SK-N-SH treated with all-trans-retinoic acid at 6 μM for 48 hours (cell line): ENCODE measurements around the gene ADCK1.

ENCODE experiments used
- ATAC-seq: fragments of 200-7000 bp; cut with Tn5 transposase; 3 replicates; pipeline ENCODE4 v1.9.1; 2020; ENCODE audit warnings: mild to moderate bottlenecking, moderate library complexity
- ARNTL ChIP-seq: fragments of 450-650 bp; formaldehyde crosslinking; IDR thresholded peaks from 2 replicates; pipeline ENCODE4 v1.5.0; 2020; ENCODE audit warnings: low read depth, mild to moderate bottlenecking, moderate library complexity, borderline replicate concordance
- BACH2 ChIP-seq: fragments of 250-450 bp; sonication (Bioruptor Pico); IDR thresholded peaks from 2 replicates; pipeline ENCODE4 v1.9.0; 2021; ENCODE audit warnings: mild to moderate bottlenecking, borderline replicate concordance
- CSDC2 ChIP-seq: fragments of 250-450 bp; sonication (Bioruptor Pico); IDR thresholded peaks from 2 replicates; pipeline ENCODE4 v1.5.0; 2020; ENCODE audit warnings: mild to moderate bottlenecking, moderate library complexity
- ESRRG ChIP-seq: fragments of 250-450 bp; sonication (Bioruptor Pico); IDR thresholded peaks from 2 replicates; pipeline ENCODE4 v1.6.1; 2021; ENCODE audit warnings: mild to moderate bottlenecking
- GLIS3 ChIP-seq: fragments of 250-450 bp; sonication (Bioruptor Pico); IDR thresholded peaks from 2 replicates; pipeline ENCODE4 v1.5.0; 2020; ENCODE audit warnings: mild to moderate bottlenecking, moderate library complexity
- ISL1 ChIP-seq: fragments of 250-450 bp; sonication (Bioruptor Pico); IDR thresholded peaks from 2 replicates; pipeline ENCODE4 v2.1.2; 2022; ENCODE audit warnings: mild to moderate bottlenecking, moderate library complexity
- OSR1 ChIP-seq: fragments of 250-450 bp; sonication (Bioruptor Pico); IDR thresholded peaks from 2 replicates; pipeline ENCODE4 v1.8.0; 2022; ENCODE audit warnings: moderate library complexity, mild to moderate bottlenecking, inconsistent platforms
- PPARA ChIP-seq: fragments of 250-450 bp; sonication (Bioruptor Pico); IDR thresholded peaks from 2 replicates; pipeline ENCODE4 v1.5.0; 2020; ENCODE audit warnings: mild to moderate bottlenecking, borderline replicate concordance
- RARB ChIP-seq: fragments of 250-450 bp; sonication (Bioruptor Pico); IDR thresholded peaks from 2 replicates; pipeline ENCODE4 v1.8.0; 2021; ENCODE audit warnings: mild to moderate bottlenecking, moderate library complexity
- SNAI2 ChIP-seq: fragments of 250-450 bp; sonication (Bioruptor Pico); IDR thresholded peaks from 2 replicates; pipeline ENCODE4 v1.5.0; 2020; ENCODE audit warnings: mild to moderate bottlenecking, moderate library complexity
- TCF4 ChIP-seq: fragments of 250-450 bp; sonication (Bioruptor Pico); IDR thresholded peaks from 2 replicates; pipeline ENCODE4 v1.8.0; 2021; ENCODE audit warnings: mild to moderate bottlenecking, moderate library complexity, borderline replicate concordance
- TOX ChIP-seq: fragments of 250-450 bp; sonication (Bioruptor Pico); IDR thresholded peaks from 2 replicates; pipeline ENCODE4 v1.8.0; 2021; ENCODE audit warnings: mild to moderate bottlenecking, moderate library complexity, borderline replicate concordance
- ZC3H10 ChIP-seq: fragments of 250-450 bp; sonication (Bioruptor Pico); IDR thresholded peaks from 2 replicates; pipeline ENCODE4 v1.5.1; 2021; ENCODE audit warnings: mild to moderate bottlenecking, moderate library complexity
- ZFP3 ChIP-seq: fragments of 250-450 bp; sonication (Bioruptor Pico); IDR thresholded peaks from 2 replicates; pipeline ENCODE4 v1.5.0; 2020; ENCODE audit warnings: mild to moderate bottlenecking, moderate library complexity
- ZNF565 ChIP-seq: fragments of 450-650 bp; formaldehyde crosslinking; conservative IDR thresholded peaks from 2 replicates; pipeline ENCODE4 v1.5.0; 2020; ENCODE audit warnings: low read depth, mild to moderate bottlenecking, moderate library complexity
- ZNF70 ChIP-seq: fragments of 450-650 bp; formaldehyde crosslinking; IDR thresholded peaks from 2 replicates; pipeline ENCODE4 v1.5.0; 2020; ENCODE audit warnings: mild to moderate bottlenecking, moderate library complexity
- ZNF8 ChIP-seq: fragments of 450-650 bp; formaldehyde crosslinking; IDR thresholded peaks from 2 replicates; pipeline ENCODE4 v1.5.0; 2020; ENCODE audit warnings: mild to moderate bottlenecking, moderate library complexity
- TF ChIP-seq, protein P1 (sequence below): fragments of 250-450 bp; sonication (Bioruptor Pico); IDR thresholded peaks from 2 replicates; pipeline ENCODE4 v1.5.1; 2021; ENCODE audit warnings: mild to moderate bottlenecking, moderate library complexity
- TF ChIP-seq, protein P2 (sequence below): fragments of 250-450 bp; sonication (Bioruptor Pico); IDR thresholded peaks from 2 replicates; pipeline ENCODE4 v1.8.0; 2020; ENCODE audit warnings: mild to moderate bottlenecking, moderate library complexity, borderline replicate concordance
- TF ChIP-seq, protein P3 (sequence below): fragments of 250-450 bp; sonication (Bioruptor Pico); IDR thresholded peaks from 2 replicates; pipeline ENCODE4 v1.5.1; 2020; ENCODE audit warnings: low read depth, mild to moderate bottlenecking, moderate library complexity
- TF ChIP-seq, protein P4 (sequence below): fragments of 250-450 bp; sonication (Bioruptor Pico); IDR thresholded peaks from 2 replicates; pipeline ENCODE4 v1.5.0; 2020; ENCODE audit warnings: mild to moderate bottlenecking, moderate library complexity
- TF ChIP-seq, protein P5 (sequence below): fragments of 250-450 bp; sonication (Bioruptor Pico); IDR thresholded peaks from 2 replicates; pipeline ENCODE4 v1.8.0; 2021; ENCODE audit warnings: low read depth, mild to moderate bottlenecking, moderate library complexity, borderline replicate concordance

ADCK1 gene

DNA sequence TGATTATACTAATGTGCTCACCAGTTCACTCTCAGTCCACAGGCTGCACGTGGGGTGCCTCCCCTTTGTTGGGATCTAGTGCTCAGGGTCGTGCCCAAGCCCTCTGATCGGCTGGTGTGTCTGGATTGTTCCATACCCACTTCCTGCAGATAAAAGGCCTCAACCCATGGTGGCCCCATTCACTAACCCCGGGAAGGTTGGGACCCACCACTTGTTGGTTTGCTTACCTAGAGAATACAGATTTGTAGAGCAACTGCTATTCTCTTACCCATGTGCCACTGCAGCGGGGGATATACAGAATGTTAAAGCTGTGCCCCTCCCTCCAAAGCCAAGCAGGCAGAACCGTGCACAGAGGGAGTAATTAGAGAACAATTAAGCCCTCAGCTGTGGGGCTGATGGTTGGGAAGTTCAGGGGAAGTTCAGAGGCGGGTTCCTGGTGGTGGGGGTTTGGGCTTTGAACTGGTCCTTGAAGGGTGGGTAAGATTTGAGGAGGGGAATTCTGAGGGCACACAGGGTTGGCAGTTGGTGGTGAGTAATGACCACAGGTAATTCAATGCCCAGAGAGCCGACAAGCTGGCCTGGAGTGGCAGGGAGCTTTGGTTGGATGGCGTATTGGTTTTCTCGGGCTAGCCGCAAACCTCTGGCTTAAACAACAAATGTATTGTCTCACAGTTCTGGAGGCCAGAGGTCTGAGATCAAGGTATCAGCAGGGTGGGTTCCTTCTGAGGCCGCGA lies 68.8 kb downstream of the ADCK1 start:
- TF ChIP-seq ZNF70 (no peak), ARNTL (CRISPR knock-in tag) (no peak), TCF4 (CRISPR knock-in tag) (no peak), OSR1 (CRISPR knock-in tag) (no peak), BACH2 (CRISPR knock-in tag) (no peak), RARB (no peak), ESRRG (CRISPR knock-in tag) (no peak), TOX (CRISPR knock-in tag) (no peak), CSDC2 (CRISPR knock-in tag) (no peak), ZFP3 (no peak), ZNF565 (CRISPR knock-in tag) (no peak)
- TF ChIP-seq, protein P1, sequence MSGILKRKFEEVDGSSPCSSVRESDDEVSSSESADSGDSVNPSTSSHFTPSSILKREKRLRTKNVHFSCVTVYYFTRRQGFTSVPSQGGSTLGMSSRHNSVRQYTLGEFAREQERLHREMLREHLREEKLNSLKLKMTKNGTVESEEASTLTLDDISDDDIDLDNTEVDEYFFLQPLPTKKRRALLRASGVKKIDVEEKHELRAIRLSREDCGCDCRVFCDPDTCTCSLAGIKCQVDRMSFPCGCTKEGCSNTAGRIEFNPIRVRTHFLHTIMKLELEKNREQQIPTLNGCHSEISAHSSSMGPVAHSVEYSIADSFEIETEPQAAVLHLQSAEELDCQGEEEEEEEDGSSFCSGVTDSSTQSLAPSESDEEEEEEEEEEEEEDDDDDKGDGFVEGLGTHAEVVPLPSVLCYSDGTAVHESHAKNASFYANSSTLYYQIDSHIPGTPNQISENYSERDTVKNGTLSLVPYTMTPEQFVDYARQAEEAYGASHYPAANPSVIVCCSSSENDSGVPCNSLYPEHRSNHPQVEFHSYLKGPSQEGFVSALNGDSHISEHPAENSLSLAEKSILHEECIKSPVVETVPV (CRISPR knock-in tag) = no peak
- TF ChIP-seq, protein P2, sequence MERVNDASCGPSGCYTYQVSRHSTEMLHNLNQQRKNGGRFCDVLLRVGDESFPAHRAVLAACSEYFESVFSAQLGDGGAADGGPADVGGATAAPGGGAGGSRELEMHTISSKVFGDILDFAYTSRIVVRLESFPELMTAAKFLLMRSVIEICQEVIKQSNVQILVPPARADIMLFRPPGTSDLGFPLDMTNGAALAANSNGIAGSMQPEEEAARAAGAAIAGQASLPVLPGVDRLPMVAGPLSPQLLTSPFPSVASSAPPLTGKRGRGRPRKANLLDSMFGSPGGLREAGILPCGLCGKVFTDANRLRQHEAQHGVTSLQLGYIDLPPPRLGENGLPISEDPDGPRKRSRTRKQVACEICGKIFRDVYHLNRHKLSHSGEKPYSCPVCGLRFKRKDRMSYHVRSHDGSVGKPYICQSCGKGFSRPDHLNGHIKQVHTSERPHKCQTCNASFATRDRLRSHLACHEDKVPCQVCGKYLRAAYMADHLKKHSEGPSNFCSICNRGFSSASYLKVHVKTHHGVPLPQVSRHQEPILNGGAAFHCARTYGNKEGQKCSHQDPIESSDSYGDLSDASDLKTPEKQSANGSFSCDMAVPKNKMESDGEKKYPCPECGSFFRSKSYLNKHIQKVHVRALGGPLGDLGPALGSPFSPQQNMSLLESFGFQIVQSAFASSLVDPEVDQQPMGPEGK (CRISPR knock-in tag) = no peak
- TF ChIP-seq, protein P3, sequence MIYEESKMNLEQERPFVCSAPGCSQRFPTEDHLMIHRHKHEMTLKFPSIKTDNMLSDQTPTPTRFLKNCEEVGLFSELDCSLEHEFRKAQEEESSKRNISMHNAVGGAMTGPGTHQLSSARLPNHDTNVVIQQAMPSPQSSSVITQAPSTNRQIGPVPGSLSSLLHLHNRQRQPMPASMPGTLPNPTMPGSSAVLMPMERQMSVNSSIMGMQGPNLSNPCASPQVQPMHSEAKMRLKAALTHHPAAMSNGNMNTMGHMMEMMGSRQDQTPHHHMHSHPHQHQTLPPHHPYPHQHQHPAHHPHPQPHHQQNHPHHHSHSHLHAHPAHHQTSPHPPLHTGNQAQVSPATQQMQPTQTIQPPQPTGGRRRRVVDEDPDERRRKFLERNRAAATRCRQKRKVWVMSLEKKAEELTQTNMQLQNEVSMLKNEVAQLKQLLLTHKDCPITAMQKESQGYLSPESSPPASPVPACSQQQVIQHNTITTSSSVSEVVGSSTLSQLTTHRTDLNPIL = no peak
- TF ChIP-seq, protein P4, sequence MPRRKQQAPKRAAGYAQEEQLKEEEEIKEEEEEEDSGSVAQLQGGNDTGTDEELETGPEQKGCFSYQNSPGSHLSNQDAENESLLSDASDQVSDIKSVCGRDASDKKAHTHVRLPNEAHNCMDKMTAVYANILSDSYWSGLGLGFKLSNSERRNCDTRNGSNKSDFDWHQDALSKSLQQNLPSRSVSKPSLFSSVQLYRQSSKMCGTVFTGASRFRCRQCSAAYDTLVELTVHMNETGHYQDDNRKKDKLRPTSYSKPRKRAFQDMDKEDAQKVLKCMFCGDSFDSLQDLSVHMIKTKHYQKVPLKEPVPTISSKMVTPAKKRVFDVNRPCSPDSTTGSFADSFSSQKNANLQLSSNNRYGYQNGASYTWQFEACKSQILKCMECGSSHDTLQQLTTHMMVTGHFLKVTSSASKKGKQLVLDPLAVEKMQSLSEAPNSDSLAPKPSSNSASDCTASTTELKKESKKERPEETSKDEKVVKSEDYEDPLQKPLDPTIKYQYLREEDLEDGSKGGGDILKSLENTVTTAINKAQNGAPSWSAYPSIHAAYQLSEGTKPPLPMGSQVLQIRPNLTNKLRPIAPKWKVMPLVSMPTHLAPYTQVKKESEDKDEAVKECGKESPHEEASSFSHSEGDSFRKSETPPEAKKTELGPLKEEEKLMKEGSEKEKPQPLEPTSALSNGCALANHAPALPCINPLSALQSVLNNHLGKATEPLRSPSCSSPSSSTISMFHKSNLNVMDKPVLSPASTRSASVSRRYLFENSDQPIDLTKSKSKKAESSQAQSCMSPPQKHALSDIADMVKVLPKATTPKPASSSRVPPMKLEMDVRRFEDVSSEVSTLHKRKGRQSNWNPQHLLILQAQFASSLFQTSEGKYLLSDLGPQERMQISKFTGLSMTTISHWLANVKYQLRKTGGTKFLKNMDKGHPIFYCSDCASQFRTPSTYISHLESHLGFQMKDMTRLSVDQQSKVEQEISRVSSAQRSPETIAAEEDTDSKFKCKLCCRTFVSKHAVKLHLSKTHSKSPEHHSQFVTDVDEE = no peak
- TF ChIP-seq, protein P5, sequence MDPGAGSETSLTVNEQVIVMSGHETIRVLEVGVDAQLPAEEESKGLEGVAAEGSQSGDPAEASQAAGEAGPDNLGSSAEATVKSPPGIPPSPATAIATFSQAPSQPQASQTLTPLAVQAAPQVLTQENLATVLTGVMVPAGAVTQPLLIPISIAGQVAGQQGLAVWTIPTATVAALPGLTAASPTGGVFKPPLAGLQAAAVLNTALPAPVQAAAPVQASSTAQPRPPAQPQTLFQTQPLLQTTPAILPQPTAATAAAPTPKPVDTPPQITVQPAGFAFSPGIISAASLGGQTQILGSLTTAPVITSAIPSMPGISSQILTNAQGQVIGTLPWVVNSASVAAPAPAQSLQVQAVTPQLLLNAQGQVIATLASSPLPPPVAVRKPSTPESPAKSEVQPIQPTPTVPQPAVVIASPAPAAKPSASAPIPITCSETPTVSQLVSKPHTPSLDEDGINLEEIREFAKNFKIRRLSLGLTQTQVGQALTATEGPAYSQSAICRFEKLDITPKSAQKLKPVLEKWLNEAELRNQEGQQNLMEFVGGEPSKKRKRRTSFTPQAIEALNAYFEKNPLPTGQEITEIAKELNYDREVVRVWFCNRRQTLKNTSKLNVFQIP (CRISPR knock-in tag) = no peak
- ATAC-seq = no peak

DNA sequence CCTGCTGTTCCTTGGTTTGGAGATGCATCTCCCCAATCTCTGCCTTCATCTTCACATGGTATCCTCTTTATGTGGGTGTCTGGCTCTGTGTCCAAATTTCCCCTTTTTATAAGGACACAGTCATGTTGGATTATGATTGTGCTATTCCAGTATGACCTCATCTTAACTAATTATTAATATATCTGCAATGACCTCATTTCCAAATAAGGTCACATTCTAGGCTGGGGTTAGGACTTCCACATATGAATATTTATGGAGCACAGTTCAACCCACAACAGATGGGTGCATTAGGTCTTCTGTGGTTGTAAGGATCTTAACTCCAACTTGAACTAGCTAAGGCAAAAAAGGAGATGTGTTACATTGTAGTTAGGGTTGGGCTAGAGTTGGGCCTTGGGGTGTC lies 69.4 kb downstream of the ADCK1 start:
- TF ChIP-seq, protein P4 = no peak
- TF ChIP-seq CSDC2 (CRISPR knock-in tag) = no peak
- no peak for TF ChIP-seq BACH2 (CRISPR knock-in tag)
- no peak for TF ChIP-seq ESRRG (CRISPR knock-in tag)
- no peak for TF ChIP-seq GLIS3 (CRISPR knock-in tag)
- TF ChIP-seq ARNTL (CRISPR knock-in tag) = no peak
- TF ChIP-seq OSR1 (CRISPR knock-in tag) = no peak
- no peak for TF ChIP-seq SNAI2 (CRISPR knock-in tag)
- no peak for TF ChIP-seq ZNF70
- no peak for TF ChIP-seq ZFP3
- no peak for TF ChIP-seq ISL1
- no peak for TF ChIP-seq ZNF565 (CRISPR knock-in tag)
- TF ChIP-seq, protein P2 (CRISPR knock-in tag) = no peak
- TF ChIP-seq, protein P5 (CRISPR knock-in tag) = no peak
- no peak for TF ChIP-seq ZNF8 (CRISPR knock-in tag)
- no peak for TF ChIP-seq ZC3H10 (CRISPR knock-in tag)
- TF ChIP-seq PPARA (CRISPR knock-in tag) = no peak
- ATAC-seq = no peak
